Measurements from ENCODE around the gene CBLB.

CBLB gene

GRCh38 chr3:105837143-105837740 lies 31.6 kb downstream of the CBLB start:
- TF ChIP-seq POLR2AphosphoS5 (IDR thresholded peaks at IDR 0.05; ENCODE audit: low read depth, low read length) (no peak), REST (IDR thresholded peaks at IDR 0.05; ENCODE audit: insufficient read depth in 1 of 2, low read depth in 2 of 2, low read length in 2 of 2) (no peak), SIN3A (IDR thresholded peaks at IDR 0.05; ENCODE audit: borderline replicate concordance, insufficient read depth, low read length) (no peak), FOXP2 (optimal IDR thresholded peaks at IDR 0.05; ENCODE audit: borderline replicate concordance, extremely low read depth, extremely low read length, insufficient read depth) (no peak), TAF1 (IDR thresholded peaks at IDR 0.05; ENCODE audit: borderline replicate concordance, insufficient read depth, low read length) (no peak)

- TF ChIP-seq FOXP2 (optimal IDR thresholded peaks at IDR 0.05; ENCODE audit: borderline replicate concordance, extremely low read depth, extremely low read length, insufficient read depth) (no peak), TAF1 (IDR thresholded peaks at IDR 0.05; ENCODE audit: borderline replicate concordance, insufficient read depth, low read length) (no peak), POLR2AphosphoS5 (IDR thresholded peaks at IDR 0.05; ENCODE audit: low read depth, low read length) (no peak), REST (IDR thresholded peaks at IDR 0.05; ENCODE audit: insufficient read depth in 1 of 2, low read depth in 2 of 2, low read length in 2 of 2) (no peak), SIN3A (IDR thresholded peaks at IDR 0.05; ENCODE audit: borderline replicate concordance, insufficient read depth, low read length) (no peak)
These were observed 32.3 kb downstream of the CBLB start for GRCh38 chr3:105836533-105836932.

- TF ChIP-seq TAF1 (IDR thresholded peaks at IDR 0.05; ENCODE audit: borderline replicate concordance, insufficient read depth, low read length) (no peak), POLR2AphosphoS5 (IDR thresholded peaks at IDR 0.05; ENCODE audit: low read depth, low read length) (no peak), REST (IDR thresholded peaks at IDR 0.05; ENCODE audit: insufficient read depth in 1 of 2, low read depth in 2 of 2, low read length in 2 of 2) (no peak), SIN3A (IDR thresholded peaks at IDR 0.05; ENCODE audit: borderline replicate concordance, insufficient read depth, low read length) (no peak), FOXP2 (optimal IDR thresholded peaks at IDR 0.05; ENCODE audit: borderline replicate concordance, extremely low read depth, extremely low read length, insufficient read depth) (no peak)
These were observed 33.2 kb downstream of the CBLB start for GRCh38 chr3:105835606-105836005.

GRCh38 chr3:105834768-105835167 lies 34.0 kb downstream of the CBLB start:
- TF ChIP-seq POLR2AphosphoS5 (IDR thresholded peaks at IDR 0.05; ENCODE audit: low read depth, low read length) (no peak), TAF1 (IDR thresholded peaks at IDR 0.05; ENCODE audit: borderline replicate concordance, insufficient read depth, low read length) (no peak), FOXP2 (optimal IDR thresholded peaks at IDR 0.05; ENCODE audit: borderline replicate concordance, extremely low read depth, extremely low read length, insufficient read depth) (no peak), REST (IDR thresholded peaks at IDR 0.05; ENCODE audit: insufficient read depth in 1 of 2, low read depth in 2 of 2, low read length in 2 of 2) (no peak), SIN3A (IDR thresholded peaks at IDR 0.05; ENCODE audit: borderline replicate concordance, insufficient read depth, low read length) (no peak)
